ENCODE data around the gene MPP4.

GRCh38 chr2:201653221-201653620 is 45.2 kb downstream of the MPP4 start:
- TF ChIP-seq CTCF (IDR thresholded peaks at IDR 0.05; ENCODE audit: low read depth, low read length, missing input control) (no peak), FOXA1 (IDR thresholded peaks at IDR 0.05) (no peak), JUND (IDR thresholded peaks at IDR 0.05) (no peak)

Measured in liver (tissue), 3 donors.